DMS 273 treated with DMSO at 0.1 percent for 48 hours (cell line): ENCODE data around the gene STX4.

ENCODE experiments used
- DNase-seq: peaks from one replicate; lab custom pipeline; 2025; lab: John Stamatoyannopoulos, UW

The STX4 gene

GRCh38 chr16:31032736-31033708 lies at the start of gene STX4:
Gene STX4, plus strand, starts transcription at chr16:31033558. Its CDS starts 248 bp downstream, at chr16:31033806.
- peak; percentile 86 for DNase-seq

- no peak for DNase-seq
These were observed 49.3 kb upstream of the STX4 start for GRCh38 chr16:30983898-30984610.

GRCh38 chr16:30984669-30985400 lies 48.5 kb upstream of the STX4 start, which contains the start of gene HSD3B7:
Gene HSD3B7, plus strand, starts transcription at chr16:30985207. Its CDS starts 452 bp downstream, at chr16:30985659.
- peak; percentile 42 for DNase-seq

- DNase-seq = peak; percentile 41
These were observed 47.8 kb upstream of the STX4 start for GRCh38 chr16:30985401-30986128.

- DNase-seq = no peak
These were observed 47.0 kb upstream of the STX4 start for GRCh38 chr16:30986129-30986991.

GRCh38 chr16:30987581-30988190 lies 45.7 kb upstream of the STX4 start:
- DNase-seq = no peak

GRCh38 chr16:30989469-30990047 lies 43.8 kb upstream of the STX4 start:
- no peak for DNase-seq

GRCh38 chr16:30990105-30990504 lies 43.3 kb upstream of the STX4 start:
- DNase-seq = no peak

- DNase-seq = no peak
These were observed 42.3 kb upstream of the STX4 start for GRCh38 chr16:30991052-30991451.

GRCh38 chr16:30992276-30992780 lies 41.0 kb upstream of the STX4 start:
- no peak for DNase-seq

GRCh38 chr16:30992931-30993816 lies 40.2 kb upstream of the STX4 start:
- DNase-seq = no peak

GRCh38 chr16:30995927-30996323 lies 37.4 kb upstream of the STX4 start:
- no peak for DNase-seq

- DNase-seq = no peak
These were observed 36.9 kb upstream of the STX4 start for GRCh38 chr16:30996324-30996984.

- no peak for DNase-seq
These were observed 36.2 kb upstream of the STX4 start for GRCh38 chr16:30996985-30997724.

- DNase-seq = no peak
These were observed 35.3 kb upstream of the STX4 start for GRCh38 chr16:30997725-30998711.
